ENCODE measurements around the gene TEKT1. TPM values are rescaled to one million over a fixed set of nuclear protein-coding genes. Genes with fewer than 3 reads are reported as not detected.

TEKT1 gene
- polyA plus RNA-seq, 2 of the 4 experiments (the other 2 are of a cell fraction) = not detected

GRCh38 chr17:6811510-6811909 lies 20.0 kb downstream of the TEKT1 start:
- POLR2A ChIA-PET = no interaction called here
- no peak for FAIRE-seq

GRCh38 chr17:6800422-6801027 lies 31.0 kb downstream of the TEKT1 start:
- CTCF ChIA-PET = interaction anchor here (0.9 to 2.0 kb wide), 5 partner anchors 11 to 43 kb away, joined by 3 to 4 read pairs (median 3); partner anchors contain the start of gene FBXO39
- no peak for ATAC-seq
- WGBS (ENCODE audit: missing lambda C conversion rate) = 67% methylated on average over 13 of the region's 13 CpGs

More at GRCh38 chr17:6811510-6811909, 20.0 kb downstream of the TEKT1 start:
- Histone ChIP-seq H3K27ac (no peak overlapping the region), H3K9me3 (peaks cover 26% of the 10 kb centered on the region; the same call in 1 of the 3 replicates), H3K4me1 (no peaks in the 10 kb centered on the region), H3K4me2 (no peak overlapping the region), H3K4me3 (no peak overlapping the region)
- no peak for DNase-seq (ENCODE audit: low read depth in 1 of 2, low spot score in 1 of 2)
- WGBS (ENCODE audit: missing lambda C conversion rate) = 44% methylated on average over 9 of the region's 9 CpGs
- TF ChIP-seq ATOH8 (CRISPR knock-in tag; IDR thresholded peaks at IDR 0.05; ENCODE audit: low read depth) = no peak
- no peak for TF ChIP-seq ZNF302 (CRISPR knock-in tag; IDR thresholded peaks at IDR 0.05)
- TF ChIP-seq HOXA7 (CRISPR knock-in tag; IDR thresholded peaks at IDR 0.05) = no peak
- TF ChIP-seq EHMT2 (IDR thresholded peaks at IDR 0.05; ENCODE audit: low read depth) = no peak
- no peak for TF ChIP-seq KDM1A (IDR thresholded peaks at IDR 0.05; ENCODE audit: low read depth)
- TF ChIP-seq BHLHE40 (IDR thresholded peaks at IDR 0.05; ENCODE audit: low read depth, low read length) = no peak
- TF ChIP-seq RARB (CRISPR knock-in tag; IDR thresholded peaks at IDR 0.05) = no peak
- no peak for TF ChIP-seq TP53 (CRISPR knock-in tag; IDR thresholded peaks at IDR 0.05)
- no peak for TF ChIP-seq USF2 (IDR thresholded peaks at IDR 0.05)
- no peak for TF ChIP-seq SREBF2 (IDR thresholded peaks at IDR 0.05)
- no peak for TF ChIP-seq EHF (CRISPR knock-in tag; IDR thresholded peaks at IDR 0.05)
- ATAC-seq = no peak
- CTCF ChIA-PET = interaction anchor here (0.5 to 1.7 kb wide), 3 partner anchors 42 to 282 kb away, joined by 3 to 6 read pairs (median 3); no protein-coding TSS in a partner anchor

GRCh38 chr17:6799738-6800137 lies 31.8 kb downstream of the TEKT1 start:
- TF ChIP-seq ZSCAN20 (CRISPR knock-in tag; IDR thresholded peaks at IDR 0.05) (no peak), MAZ (IDR thresholded peaks at IDR 0.05; ENCODE audit: borderline replicate concordance, low read depth, low read length) (no peak), CHD4 (IDR thresholded peaks at IDR 0.05; ENCODE audit: borderline replicate concordance) (no peak), CBX2 (IDR thresholded peaks at IDR 0.05; ENCODE audit: borderline replicate concordance, low read depth) (no peak), TFCP2L1 (CRISPR knock-in tag; IDR thresholded peaks at IDR 0.05) (no peak), CEBPB (IDR thresholded peaks at IDR 0.05) (no peak)
- H3K4me3 ChIP-seq = no peak overlapping the region
- POLR2A ChIA-PET = no interaction called here
- CTCF ChIA-PET = interaction anchor here (2.0 to 2.1 kb wide), 2 partner anchors 23 to 44 kb away, joined by 4 to 7 read pairs; partner anchors contain the start of gene FBXO39
- no peaks in the 10 kb centered on the region for H3K9me3 ChIP-seq
- H3K4me2 ChIP-seq = no peak overlapping the region
- WGBS (ENCODE audit: missing lambda C conversion rate) = 45% methylated on average over 6 of the region's 6 CpGs
- FAIRE-seq = no peak
- H3K4me1 ChIP-seq = no peaks in the 10 kb centered on the region
- ATAC-seq = no peak
- DNase-seq (ENCODE audit: low read depth in 1 of 2, low spot score in 1 of 2) = no peak
- no peak overlapping the region for H3K27ac ChIP-seq

More at GRCh38 chr17:6800422-6801027, 31.0 kb downstream of the TEKT1 start:
- H3K4me3 ChIP-seq = no peak overlapping the region
- no peaks in the 10 kb centered on the region for H3K4me1 ChIP-seq
- POLR2A ChIA-PET = no interaction called here
- H3K4me2 ChIP-seq = no peak overlapping the region
- H3K27ac ChIP-seq = no peak overlapping the region
- FAIRE-seq (no peak), DNase-seq (ENCODE audit: low read depth in 1 of 2, low spot score in 1 of 2) (no peak)
- TF ChIP-seq NFE2L2 (conservative IDR thresholded peaks at IDR 0.05; ENCODE audit: low read length) (no peak), USF2 (IDR thresholded peaks at IDR 0.05) (no peak), HES2 (IDR thresholded peaks at IDR 0.05) (no peak)
- no peaks in the 10 kb centered on the region for H3K9me3 ChIP-seq

All from A549 (cell line).